ENCODE data around the gene TMEM156.
"Not testable (repeated sequence)": the region's sequence is repeated elsewhere in the genome, so short reads cannot be mapped to it uniquely, and the experiment has no call there.

Gene TMEM156

GRCh38 chr4:38988353-38988752 is 43.9 kb downstream of the TMEM156 start:
- not testable (repeated sequence) for DNase-seq

DNA sequence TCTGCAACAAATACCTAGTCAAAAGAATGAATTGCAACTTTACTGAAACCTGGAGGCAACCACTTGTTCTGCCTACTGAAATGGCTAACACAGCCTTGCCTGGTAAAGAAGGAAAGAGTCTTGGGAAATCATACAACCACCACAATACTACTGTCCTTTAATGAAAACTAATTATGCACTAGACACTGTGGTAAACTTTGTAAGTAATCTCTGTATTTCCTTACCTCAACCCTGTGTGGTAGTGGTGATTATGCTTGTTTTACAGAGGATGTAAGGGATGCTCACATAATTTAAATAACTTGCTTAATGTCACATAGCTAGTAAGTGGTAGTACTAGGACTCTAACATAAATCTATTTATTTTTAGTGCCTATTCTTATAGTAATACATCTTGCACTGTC is 44.7 kb downstream of the TMEM156 start:
- no peak for DNase-seq

GRCh38 chr4:38985410-38986100 is 46.7 kb downstream of the TMEM156 start:
- DNase-seq = no peak

DNA sequence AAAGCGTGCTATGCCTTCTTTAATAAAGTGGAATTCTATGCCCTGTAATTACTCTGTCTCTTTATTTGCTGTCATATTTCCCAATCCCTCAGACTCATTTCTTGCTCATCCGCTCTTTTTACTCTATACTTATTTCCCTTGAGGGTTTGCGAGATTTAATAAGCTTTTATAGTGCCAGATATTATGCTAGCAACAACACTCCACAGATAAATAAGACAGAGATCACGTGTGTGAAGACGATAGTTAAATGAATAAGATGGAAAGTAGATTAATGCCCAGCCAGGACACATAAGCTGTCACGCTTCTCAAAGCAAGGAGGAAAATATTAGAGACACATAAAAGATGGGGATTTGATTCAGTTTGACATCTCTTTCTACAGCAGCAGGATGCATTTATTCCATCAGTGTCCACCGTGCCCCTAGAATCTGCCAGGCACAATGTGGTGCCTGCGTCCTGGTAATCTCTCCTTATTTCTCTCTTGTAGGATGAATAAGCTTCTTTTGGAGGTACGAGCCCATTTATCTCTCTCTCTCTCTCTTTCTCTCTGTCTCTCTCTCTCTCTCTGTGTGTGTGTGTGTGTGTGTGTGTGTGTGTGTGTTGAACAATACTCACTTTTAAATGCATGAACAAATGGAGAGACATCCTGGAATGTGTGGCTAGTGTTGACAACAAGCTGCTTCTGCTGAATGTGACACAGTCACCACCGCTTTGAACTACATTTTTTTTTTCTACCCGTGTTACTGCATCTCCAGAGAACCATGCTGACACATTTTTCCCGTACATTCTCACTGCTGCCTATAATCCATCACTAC is 48.2 kb downstream of the TMEM156 start:
- no peak for DNase-seq

DNA sequence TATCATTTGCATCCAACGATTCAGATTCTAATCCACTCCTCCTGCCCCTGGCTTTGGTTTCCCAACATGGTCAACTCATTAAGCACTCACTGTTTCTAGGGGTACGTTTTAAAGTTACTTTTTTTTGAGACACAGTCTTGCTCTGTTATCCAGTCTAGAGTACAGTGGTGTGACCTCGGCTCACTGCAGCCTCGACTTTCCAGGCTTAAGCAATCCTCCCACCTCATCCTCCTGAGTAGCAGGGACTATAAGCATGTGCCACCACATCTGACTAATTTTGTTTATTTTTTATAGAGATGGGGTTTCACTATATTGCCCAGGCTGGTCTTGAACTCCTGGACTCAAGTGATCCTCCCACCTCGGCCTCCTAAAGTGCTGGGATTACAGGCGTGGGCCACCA is 48.9 kb downstream of the TMEM156 start:
- no peak for DNase-seq

DNA sequence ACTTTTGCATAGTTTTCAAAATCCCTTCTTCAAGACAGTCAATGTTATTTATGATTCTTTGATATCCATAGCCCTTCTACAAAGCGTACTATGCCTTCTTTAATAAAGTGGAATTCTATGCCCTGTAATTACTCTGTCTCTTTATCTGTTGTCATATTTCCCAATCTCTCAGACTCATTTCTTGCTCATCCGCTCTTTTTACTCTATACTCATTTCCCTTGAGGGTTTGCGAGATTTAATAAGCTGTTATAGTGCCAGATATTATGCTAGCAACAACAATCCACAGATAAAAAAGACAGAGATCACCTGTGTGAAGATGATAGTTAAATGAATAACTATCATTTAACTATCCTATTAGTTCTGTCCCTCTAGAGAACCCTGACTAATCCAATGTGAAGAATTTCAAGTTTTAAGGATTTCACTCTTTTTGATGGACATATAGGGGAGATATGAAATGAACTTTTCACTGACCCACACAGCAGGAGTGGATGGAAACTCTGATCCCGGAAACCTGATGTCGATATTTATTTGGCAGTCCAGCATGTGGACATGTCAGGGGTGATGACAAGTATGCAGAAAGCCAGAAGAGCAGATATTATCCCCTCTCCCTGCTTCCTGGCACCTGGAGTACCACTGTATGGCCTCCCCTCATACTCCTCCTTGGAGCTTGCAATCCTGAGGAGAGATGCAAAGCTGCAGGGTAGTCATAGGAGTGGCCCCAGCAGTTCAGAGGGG is 49.7 kb downstream of the TMEM156 start:
- no peak for DNase-seq

DNA sequence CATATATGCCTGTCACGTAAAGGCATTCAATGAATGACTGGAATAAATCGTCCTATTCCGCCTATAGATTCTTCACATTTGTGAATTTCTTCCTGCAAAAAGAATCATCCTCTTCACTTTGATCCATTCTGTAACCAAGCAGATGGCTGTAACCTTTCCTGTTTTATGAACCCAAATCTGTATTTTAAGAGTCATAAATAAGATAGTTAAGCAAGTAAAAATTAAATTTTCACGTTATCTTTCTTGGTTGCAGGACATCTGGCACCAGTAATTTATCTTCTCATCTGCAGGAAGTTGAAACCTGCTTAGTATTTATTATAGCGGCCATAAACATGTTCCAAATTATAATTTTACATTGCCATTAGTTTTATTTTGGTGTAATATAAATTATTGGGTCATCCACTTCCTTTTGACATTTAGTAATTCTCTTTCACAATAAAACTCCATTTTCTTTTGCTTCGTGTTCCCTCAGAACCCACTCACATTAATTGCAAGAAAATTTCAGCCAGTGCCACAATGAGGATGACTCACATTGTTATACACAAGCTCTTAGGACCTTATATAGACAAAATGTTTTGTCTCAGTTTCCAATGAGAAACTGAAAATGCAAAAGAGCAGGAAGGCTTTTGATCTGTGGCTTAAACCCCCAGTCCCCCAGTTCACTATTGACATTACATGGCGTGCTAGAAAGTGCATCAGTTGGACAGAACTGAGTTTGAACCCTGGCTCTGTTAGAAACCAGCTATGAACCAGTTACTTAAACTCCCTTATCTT is 51.1 kb downstream of the TMEM156 start:
- DNase-seq = no peak

GRCh38 chr4:38979511-38980230 is 52.5 kb downstream of the TMEM156 start:
- DNase-seq = no peak

GRCh38 chr4:38979081-38979480 is 53.1 kb downstream of the TMEM156 start:
- DNase-seq = no peak

DNA sequence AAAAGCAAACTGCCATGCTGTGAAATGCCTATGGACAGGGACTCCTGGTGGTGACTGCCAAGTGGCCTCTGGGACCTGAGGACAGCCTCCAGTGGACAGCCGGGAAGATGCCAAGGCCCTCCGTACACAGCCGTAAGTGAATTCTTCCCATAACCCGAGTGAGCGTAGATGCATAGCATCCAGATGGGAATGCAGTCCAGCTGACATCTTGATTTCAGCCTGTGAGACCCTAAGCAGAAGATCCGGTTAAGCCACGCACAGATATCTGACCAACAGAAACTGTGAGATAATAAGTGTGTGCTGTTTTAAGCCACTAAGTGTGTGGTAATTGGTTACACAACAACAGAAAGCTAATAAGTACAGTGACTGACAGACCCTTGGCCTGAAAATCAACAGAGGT is 55.9 kb downstream of the TMEM156 start:
- no peak for DNase-seq

- no peak for DNase-seq
Observed at GRCh38 chr4:38968668-38969067, 63.5 kb downstream of the TMEM156 start.

DNA sequence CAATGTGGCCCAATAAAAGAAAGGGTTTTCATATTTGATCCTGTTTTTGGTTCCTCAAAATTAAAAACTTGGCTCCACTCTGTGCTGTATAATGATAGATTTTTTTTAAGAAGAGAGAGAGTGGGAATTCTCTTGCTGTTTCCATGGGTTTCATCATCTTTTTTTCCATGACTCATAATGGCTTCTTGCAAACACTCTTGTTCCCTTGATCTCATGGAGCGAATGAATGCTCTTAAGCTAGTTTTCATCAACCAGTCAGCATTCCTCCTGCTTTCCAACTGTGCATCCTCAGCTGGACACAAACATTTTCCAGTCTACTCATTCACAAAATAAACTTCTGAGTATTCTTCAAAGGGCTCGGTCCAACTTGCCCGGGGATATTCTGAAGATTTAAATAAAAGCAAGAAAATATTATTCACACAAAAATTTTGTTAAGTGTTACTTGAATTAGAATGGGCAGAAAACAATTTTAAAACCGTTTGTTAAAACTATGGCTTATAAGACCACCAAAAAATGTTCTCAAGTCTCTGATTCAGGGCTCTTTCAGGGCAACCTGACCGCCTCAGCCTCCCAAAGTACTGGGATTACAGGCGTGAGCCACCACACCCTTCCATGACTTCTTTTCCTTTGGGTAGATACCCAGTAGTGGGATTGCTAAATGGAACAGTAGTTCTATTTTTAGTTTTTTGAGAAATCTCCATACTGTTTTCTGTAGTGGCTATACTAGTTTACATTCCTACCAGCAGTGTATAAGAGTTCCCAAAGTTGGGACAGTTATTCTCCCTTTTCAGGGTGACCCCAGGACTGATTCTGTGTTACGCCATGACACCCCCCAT is 64.7 kb downstream of the TMEM156 start:
- no peak for DNase-seq

- DNase-seq = no peak
Observed at GRCh38 chr4:38965866-38966265, 66.3 kb downstream of the TMEM156 start.

DNA sequence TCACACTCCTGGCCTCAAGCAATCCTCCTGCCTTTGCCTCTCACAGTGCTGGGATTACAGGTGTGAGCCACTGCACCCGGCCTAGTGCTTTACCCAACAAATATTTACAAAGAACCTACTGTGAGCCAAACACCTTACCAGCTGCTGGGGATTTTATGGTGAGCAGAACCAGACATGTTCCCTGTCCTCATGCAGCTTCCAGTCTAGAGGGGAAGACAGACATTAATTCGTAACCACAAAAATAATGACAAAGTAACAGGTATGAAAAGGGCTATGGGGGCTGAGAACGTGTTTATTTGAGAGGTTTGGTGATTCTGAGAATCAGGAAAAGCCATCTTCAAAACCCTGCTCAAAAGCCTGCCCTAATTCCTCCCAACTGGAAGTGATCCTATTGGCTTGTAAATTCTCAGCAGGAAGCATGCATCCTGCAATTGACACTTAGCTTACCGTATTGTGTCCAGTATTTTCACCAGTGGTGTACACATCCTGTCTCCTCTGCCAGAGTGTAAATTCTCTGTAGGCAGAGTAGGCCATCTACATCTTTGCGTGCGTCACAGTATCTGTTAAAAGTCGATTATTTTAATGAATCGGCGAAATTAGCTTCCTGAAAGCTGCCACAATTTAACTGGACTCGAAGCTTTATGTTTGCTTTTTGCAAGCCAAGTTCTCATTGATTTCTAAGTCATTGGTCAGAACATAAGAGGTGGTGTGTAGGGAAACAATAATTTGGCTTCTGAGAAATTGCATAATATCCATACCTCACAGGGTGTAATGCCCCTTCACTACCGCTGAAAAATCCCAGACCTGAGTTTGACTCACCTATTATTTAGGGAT is 67.0 kb downstream of the TMEM156 start:
- DNase-seq = no peak

DNA sequence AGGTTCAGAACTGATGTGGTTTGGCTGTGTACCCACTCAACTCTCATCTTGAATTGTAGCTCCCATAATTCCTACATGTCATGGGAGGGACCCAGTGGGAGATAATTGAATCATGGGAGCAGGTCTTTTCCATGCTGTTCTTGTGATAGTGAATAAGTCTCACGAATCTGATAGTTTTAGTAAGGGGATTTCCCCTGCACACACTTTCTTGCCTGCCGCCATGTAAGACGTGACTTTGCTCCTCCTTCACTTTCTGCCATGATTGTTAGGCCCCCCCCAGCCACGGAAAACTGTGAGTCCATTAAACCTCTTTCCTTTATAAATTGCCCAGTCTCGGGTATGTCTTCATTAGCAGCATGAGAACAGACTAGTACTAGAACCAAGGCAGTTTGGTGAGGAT is 73.0 kb downstream of the TMEM156 start:
- DNase-seq = not testable (repeated sequence)

- no peak for DNase-seq
Observed at GRCh38 chr4:38958453-38959190, 73.6 kb downstream of the TMEM156 start.

GRCh38 chr4:38957893-38958292 is 74.3 kb downstream of the TMEM156 start:
- no peak for DNase-seq

- no peak for DNase-seq
Observed at GRCh38 chr4:38957261-38957815, 74.9 kb downstream of the TMEM156 start.

GRCh38 chr4:38955957-38956356 is 76.3 kb downstream of the TMEM156 start:
- no peak for DNase-seq
